SJSA1 (cell line): Measurements from ENCODE around the gene RILPL1. TPM values are rescaled to one million over a fixed set of nuclear protein-coding genes. Genes with fewer than 3 reads are reported as not detected.
"Not testable (repeated sequence)": the region's sequence is repeated elsewhere in the genome, so short reads cannot be mapped to it uniquely, and the experiment has no call there.

Source experiments
- DNase-seq, 2 experiments: peaks; one replicate each; pipeline ENCODE4 v3.0.0-alpha.2; 2015 to 2020; ENCODE audit warnings: low spot score in 2 of 2, low read depth in 1 of 2
- H3K27ac ChIP-seq: fragments of 250-450 bp; sonication (Bioruptor Pico); 2 replicates; pipeline ENCODE4 v1.5.1; 2020; ENCODE audit warnings: mild to moderate bottlenecking, moderate library complexity
- H3K27me3 ChIP-seq: fragments of 250-450 bp; sonication (Bioruptor Pico); replicated peaks from 2 replicates; pipeline ENCODE4 v1.5.1; 2020; ENCODE audit warnings: mild to moderate bottlenecking, moderate library complexity
- H3K36me3 ChIP-seq: fragments of 250-450 bp; sonication (Bioruptor Pico); 2 replicates; pipeline ENCODE4 v1.5.1; 2020; ENCODE audit warnings: mild to moderate bottlenecking
- H3K4me1 ChIP-seq: fragments of 250-450 bp; sonication (Bioruptor Pico); replicated peaks from 2 replicates; pipeline ENCODE4 v1.6.1; 2021; ENCODE audit warnings: mild to moderate bottlenecking
- H3K4me3 ChIP-seq: fragments of 250-450 bp; sonication (Bioruptor Pico); 2 replicates; pipeline ENCODE4 v1.5.1; 2020; ENCODE audit warnings: mild to moderate bottlenecking
- H3K9me3 ChIP-seq: fragments of 250-450 bp; sonication (Bioruptor Pico); replicated peaks from 2 replicates; pipeline ENCODE4 v1.5.1; 2020; ENCODE audit warnings: mild to moderate bottlenecking
- total RNA-seq: library from RNA; depleted of rRNA; stranded (reverse); fragments of >200 nt; shearing (Covaris generic); gene quantifications from 2 replicates; pipeline ENCODE4 v1.2.3, GENCODE V29; 2014; rRNA removed

Gene RILPL1
- total RNA-seq, 1 experiment from 2014 or later = 8.3 TPM

GRCh38 chr12:123433615-123434014 lies 99.9 kb downstream of the RILPL1 start:
- no peak overlapping the region for H3K27ac ChIP-seq
- 0 out of 2 replicates have a peak, but pooled peaks cover 3% of the 10 kb centered on the region for H3K36me3 ChIP-seq
- no peak overlapping the region for H3K4me3 ChIP-seq
- peaks cover 4% of the 10 kb centered on the region for H3K4me1 ChIP-seq
- no peaks in the 10 kb centered on the region for H3K9me3 ChIP-seq
- H3K27me3 ChIP-seq = no peaks in the 10 kb centered on the region
- no peak for DNase-seq

DNA sequence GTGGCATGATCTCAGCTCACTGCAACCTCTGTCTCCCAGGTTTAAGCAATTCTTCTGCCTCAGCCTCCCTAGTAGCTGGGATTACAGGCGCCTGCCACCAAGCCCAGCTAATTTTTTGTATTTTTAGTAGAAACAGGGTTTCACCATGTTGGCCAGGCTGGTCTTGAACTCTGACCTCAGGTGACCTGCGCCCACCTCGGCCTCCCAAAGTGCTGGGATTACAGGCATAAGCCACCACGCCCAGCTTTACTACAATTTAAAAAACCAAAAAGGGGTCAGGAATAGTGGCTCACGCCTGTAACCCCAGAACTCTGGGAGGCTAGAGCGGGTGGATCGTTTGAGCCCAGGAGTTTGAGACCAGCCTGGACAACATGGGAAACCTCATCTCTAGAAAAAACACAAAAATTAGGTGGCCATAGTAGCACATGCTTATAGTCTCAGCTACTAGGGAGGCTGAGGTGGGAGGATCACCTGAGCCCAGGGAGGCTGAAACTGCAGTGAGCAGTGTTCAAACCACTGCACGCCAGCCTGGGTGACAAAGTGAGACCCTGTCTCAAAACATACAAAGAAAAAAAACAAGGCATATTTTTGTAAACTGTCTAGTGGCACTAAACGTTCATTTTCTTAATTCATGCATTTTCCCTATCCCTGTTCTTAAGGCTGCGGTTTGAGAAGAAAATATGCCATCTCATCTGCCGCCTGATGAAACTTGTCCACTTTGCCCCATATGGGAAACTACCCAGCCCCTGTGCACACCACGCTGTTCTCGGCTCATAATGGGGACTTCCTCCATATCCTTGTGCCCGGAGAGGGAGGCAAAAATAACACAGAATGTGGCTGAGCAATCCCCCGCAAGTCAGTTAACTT lies 101.3 kb downstream of the RILPL1 start:
- H3K27me3 ChIP-seq, H3K9me3 ChIP-seq, H3K4me1 ChIP-seq, H3K27ac ChIP-seq, H3K4me3 ChIP-seq, DNase-seq, H3K36me3 ChIP-seq: not testable (repeated sequence)

GRCh38 chr12:123429101-123429500 lies 104.4 kb downstream of the RILPL1 start:
- not testable (repeated sequence) for DNase-seq, H3K9me3 ChIP-seq, H3K27ac ChIP-seq, H3K4me1 ChIP-seq, H3K36me3 ChIP-seq, H3K4me3 ChIP-seq, H3K27me3 ChIP-seq

DNA sequence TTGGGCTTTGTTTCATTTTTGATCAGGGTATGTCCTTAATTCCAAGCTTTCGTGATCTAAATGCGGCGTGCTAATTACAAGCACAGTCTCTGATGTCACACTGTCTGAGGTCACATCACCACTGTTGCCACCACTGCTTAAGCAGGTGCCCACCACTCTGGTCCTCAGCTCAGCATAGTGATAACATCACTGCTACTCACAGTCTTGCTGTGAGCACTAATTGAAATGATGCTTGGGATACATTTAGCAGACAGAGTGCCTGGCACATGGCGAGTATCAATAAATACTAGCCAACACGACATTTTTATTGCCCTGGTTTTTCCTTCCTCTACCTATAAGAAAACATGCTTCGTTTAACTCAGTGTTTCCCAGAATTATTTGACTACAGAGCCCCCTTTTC lies 104.9 kb downstream of the RILPL1 start:
- no peaks in the 10 kb centered on the region for H3K36me3 ChIP-seq
- DNase-seq = no peak
- no peak overlapping the region for H3K27ac ChIP-seq
- no peak overlapping the region for H3K4me3 ChIP-seq
- H3K9me3 ChIP-seq = no peaks in the 10 kb centered on the region
- no peaks in the 10 kb centered on the region for H3K27me3 ChIP-seq
- no peaks in the 10 kb centered on the region for H3K4me1 ChIP-seq

- DNase-seq = no peak
- no peak overlapping the region for H3K4me3 ChIP-seq
- H3K9me3 ChIP-seq = no peaks in the 10 kb centered on the region
- H3K36me3 ChIP-seq = no peaks in the 10 kb centered on the region
- no peaks in the 10 kb centered on the region for H3K4me1 ChIP-seq
- no peak overlapping the region for H3K27ac ChIP-seq
- no peaks in the 10 kb centered on the region for H3K27me3 ChIP-seq
Observed at GRCh38 chr12:123427036-123427769, 106.3 kb downstream of the RILPL1 start.

GRCh38 chr12:123421314-123421713 lies 112.2 kb downstream of the RILPL1 start:
- no peak for DNase-seq
- Histone ChIP-seq H3K4me3 (no peak overlapping the region), H3K9me3 (no peaks in the 10 kb centered on the region), H3K36me3 (no peaks in the 10 kb centered on the region), H3K27ac (no peak overlapping the region), H3K4me1 (no peaks in the 10 kb centered on the region), H3K27me3 (no peaks in the 10 kb centered on the region)

Other genes starting within 250 kb of the RILPL1 start
- gene SBNO1, start 168.9 kb downstream of the RILPL1 start, total RNA-seq = 17.2 and 19.2 TPM in 2 replicates
- gene KMT5A, start 149.6 kb downstream of the RILPL1 start, total RNA-seq = 42.9 and 61.5 TPM in 2 replicates
- 1.3 and 2.1 TPM in 2 replicates for gene RILPL2, start 97.0 kb downstream of the RILPL1 start, total RNA-seq
- gene SNRNP35, start 75.6 kb downstream of the RILPL1 start, total RNA-seq = 7.8 and 17.8 TPM in 2 replicates
- 251 and 353 TPM in 2 replicates for gene TMED2, start 50.8 kb upstream of the RILPL1 start, total RNA-seq
- 19.5 and 24.7 TPM in 2 replicates for gene DDX55, start 68.4 kb upstream of the RILPL1 start, total RNA-seq
- 71.3 and 153 TPM in 2 replicates for gene EIF2B1, start 100.0 kb upstream of the RILPL1 start, total RNA-seq
- 41.1 and 43.2 TPM in 2 replicates for gene GTF2H3, start 100.1 kb upstream of the RILPL1 start, total RNA-seq
- gene TCTN2, start 137.4 kb upstream of the RILPL1 start, total RNA-seq = 7.5 and 17.2 TPM in 2 replicates
- gene ATP6V0A2, start 178.6 kb upstream of the RILPL1 start, total RNA-seq = 22.2 and 26.1 TPM in 2 replicates
- gene DNAH10, start 228.6 kb upstream of the RILPL1 start, total RNA-seq = 0.19 and 1.00 TPM in 2 replicates